Lower leg skin (tissue), 3 donors: ENCODE results near the gene NFU1.
A peak's percentile ranks its signal among the peaks of the same experiment; 100 is the strongest.

Source experiments
- POLR2A ChIP-seq, 2 donors: fragments of 450-650 bp; IDR thresholded peaks; one replicate each; pipeline ENCODE4 v1.6.1; 2016 to 2017; ENCODE audit warnings: antibody characterized with exemption in 2 of 2, mild to moderate bottlenecking in 1 of 2, moderate library complexity in 1 of 2
- TF ChIP-seq, protein P1 (sequence below), 3 donors: fragments of 450-650 bp; IDR thresholded peaks; one replicate each; pipeline ENCODE4 v1.5.1; 2016; ENCODE audit warnings: antibody characterized with exemption in 3 of 3, mild to moderate bottlenecking in 3 of 3, moderate library complexity in 2 of 3

DNA sequence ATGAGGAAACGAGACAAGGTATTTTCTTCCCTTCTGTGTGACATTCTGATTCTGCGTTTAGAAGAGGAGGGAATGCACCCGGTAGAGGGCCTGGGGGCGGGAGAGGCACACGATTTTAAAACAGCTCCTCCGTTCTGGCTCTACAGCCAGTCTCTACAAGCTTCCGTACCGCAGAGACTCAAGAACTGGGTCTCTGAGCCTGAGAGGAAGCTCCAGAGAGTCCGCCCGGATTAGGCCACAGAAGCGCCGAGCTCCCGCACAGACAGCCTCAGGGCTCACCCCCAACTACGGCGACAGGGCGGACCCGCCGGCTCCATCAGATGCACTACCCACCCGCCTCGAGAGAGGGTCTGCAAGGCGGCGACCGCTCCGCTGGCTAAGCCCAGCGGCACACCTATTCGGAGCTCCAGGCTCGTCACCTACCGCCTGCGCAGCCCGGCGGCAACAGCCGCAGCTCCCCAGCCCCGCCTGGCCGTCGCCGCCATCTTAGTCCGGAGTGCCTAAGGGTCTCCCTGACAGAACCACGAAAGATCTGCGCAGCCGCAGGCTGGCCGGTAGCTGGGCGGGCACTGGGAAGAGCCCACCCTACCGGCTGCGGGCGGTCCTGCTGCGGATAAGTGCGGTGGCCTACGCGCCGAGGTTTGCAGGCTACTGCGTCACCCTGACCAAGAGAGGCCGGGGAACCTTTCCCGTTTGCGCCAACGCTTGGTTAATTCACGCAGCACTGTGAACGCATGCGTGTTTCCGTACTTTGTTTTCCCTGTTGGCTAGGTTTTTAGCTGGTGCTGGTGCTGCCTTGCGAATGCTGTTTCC is at the start of gene NFU1:
- TF ChIP-seq, protein P1, sequence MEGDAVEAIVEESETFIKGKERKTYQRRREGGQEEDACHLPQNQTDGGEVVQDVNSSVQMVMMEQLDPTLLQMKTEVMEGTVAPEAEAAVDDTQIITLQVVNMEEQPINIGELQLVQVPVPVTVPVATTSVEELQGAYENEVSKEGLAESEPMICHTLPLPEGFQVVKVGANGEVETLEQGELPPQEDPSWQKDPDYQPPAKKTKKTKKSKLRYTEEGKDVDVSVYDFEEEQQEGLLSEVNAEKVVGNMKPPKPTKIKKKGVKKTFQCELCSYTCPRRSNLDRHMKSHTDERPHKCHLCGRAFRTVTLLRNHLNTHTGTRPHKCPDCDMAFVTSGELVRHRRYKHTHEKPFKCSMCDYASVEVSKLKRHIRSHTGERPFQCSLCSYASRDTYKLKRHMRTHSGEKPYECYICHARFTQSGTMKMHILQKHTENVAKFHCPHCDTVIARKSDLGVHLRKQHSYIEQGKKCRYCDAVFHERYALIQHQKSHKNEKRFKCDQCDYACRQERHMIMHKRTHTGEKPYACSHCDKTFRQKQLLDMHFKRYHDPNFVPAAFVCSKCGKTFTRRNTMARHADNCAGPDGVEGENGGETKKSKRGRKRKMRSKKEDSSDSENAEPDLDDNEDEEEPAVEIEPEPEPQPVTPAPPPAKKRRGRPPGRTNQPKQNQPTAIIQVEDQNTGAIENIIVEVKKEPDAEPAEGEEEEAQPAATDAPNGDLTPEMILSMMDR (IDR thresholded peaks at IDR 0.05) = peak in 1 of 3 donors; percentile 42
- no peak for TF ChIP-seq POLR2A (IDR thresholded peaks at IDR 0.05)
